GM21529 (cell line): Measurements from ENCODE around the gene CAMK2N1.

Source experiments
- ATAC-seq: cut with Tn5 transposase; IDR thresholded peaks from one replicate; pipeline ENCODE4 v1.9.1; 2021; ENCODE audit not compliant: unreplicated experiment

The CAMK2N1 gene

DNA sequence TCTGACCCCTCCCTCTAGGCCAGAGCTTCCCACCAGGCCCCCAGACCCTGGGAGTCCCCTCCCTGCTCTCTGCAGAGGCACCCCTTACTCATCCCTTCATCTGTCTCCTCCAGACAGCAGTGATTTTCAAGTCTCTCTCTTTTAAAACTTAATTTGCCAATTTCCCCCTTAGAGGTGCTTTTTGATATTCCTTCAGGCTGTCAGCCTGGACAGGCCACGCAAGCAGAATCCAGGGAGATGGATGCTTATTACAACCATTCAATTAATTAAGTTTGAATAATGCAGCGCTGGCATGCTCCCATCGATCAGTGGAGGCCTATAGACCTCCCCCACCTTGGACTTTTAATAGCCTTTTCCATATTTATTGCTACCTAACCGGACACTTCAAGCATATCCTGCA, 6.2 kb downstream of the CAMK2N1 start:
- ATAC-seq: no peak

DNA sequence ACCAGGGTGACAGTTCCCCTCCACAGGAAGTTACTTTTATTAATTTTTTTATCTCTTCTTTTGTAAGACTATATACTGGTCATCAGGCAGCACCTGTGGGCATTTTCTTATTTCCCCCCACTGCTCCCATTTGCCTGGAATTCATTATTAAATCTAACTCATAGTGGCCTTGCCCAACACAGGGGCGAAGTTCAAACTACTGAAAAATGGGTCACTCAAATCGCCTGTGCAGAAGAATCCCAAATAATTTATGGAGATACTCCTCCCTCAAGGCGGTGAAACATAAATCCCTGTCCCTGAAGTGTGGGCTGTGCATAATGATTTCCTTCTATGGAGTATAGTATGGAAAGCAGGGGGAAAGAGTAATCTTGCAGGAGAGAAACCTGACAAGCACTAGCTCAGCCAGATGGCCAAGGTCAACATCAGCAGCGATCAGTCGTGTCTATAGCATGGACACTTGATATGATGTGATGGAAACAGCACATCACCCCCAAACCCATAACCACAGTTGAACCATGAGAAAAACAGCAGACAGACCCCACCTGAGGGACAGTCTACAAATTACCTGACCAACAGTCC, 7.9 kb downstream of the CAMK2N1 start:
- no peak for ATAC-seq

DNA sequence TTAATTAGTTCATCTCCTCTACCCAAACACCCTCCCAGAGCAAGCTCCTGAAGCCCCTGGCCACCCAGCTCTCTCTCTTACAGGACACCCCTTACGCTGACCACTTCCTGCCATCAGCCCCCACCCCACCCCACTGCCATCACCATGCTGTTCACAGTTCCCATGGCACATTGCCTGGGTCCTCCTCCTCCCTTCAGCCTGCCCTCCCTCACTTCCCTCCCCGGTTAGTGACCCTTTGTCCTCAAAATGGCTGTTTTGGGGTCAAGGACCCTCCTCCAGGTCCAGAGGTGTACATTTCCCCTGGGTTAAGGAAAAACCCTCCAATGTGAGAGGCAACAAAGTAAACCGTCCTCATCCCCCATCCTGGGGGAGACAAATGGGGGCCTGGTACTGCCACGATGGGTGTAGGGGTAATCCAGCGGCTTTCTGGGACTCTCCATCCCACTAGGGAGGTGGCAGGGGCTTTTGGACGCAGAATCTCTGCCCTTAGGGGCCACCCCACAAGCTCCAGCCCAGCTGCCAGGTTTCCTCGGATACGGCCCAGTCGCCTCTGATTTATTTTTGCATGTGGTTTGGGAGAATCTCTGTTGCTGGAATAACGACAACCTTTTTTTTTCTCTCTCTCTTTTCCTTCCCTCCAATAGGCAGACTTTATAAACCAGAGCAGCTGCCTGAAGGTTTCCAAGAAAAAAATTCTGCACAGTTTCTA, 8.5 kb downstream of the CAMK2N1 start:
- no peak for ATAC-seq

DNA sequence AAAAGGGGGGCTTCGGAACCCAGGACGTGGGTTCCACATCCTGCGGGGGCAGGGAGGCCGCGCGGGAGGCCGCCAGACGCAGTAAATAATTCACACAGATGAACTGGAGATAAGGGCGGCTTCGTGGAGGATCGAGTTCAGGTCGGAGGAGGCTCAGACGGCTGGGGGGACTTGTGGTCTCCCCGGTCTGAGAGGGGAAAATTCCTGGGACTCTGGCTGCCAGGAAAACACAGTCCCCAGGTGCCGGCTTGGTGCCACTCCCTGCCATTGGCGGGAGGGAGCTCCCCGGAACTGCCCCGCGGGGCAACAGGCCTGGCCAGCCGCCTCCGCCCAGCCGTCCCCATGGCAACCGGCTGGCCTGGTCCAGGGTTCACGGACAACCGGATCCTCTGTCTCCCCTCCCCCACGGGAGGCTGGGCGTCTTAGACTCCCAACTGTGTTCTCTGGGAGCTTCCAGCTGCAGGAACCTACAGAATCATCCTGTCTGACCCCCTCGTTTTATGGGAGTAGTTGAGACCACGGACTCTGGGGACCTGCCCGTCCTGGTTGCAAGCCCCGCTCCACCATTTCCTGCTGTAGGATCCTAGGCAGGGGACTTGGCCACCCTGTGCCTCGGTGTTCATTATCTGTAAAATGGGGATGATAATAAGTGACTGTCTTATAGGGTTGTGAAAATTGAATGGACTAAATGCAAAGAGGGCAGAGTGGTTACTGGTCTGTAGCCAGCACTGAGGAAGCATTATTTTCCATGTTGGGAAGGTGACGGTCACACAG, 9.6 kb downstream of the CAMK2N1 start:
- ATAC-seq: no peak

GRCh38 chr1:20474996-20475395, 11.0 kb downstream of the CAMK2N1 start:
- ATAC-seq: no peak

GRCh38 chr1:20474333-20474975, 11.6 kb downstream of the CAMK2N1 start:
- ATAC-seq: no peak

GRCh38 chr1:20473894-20474293, 12.1 kb downstream of the CAMK2N1 start:
- ATAC-seq: no peak

DNA sequence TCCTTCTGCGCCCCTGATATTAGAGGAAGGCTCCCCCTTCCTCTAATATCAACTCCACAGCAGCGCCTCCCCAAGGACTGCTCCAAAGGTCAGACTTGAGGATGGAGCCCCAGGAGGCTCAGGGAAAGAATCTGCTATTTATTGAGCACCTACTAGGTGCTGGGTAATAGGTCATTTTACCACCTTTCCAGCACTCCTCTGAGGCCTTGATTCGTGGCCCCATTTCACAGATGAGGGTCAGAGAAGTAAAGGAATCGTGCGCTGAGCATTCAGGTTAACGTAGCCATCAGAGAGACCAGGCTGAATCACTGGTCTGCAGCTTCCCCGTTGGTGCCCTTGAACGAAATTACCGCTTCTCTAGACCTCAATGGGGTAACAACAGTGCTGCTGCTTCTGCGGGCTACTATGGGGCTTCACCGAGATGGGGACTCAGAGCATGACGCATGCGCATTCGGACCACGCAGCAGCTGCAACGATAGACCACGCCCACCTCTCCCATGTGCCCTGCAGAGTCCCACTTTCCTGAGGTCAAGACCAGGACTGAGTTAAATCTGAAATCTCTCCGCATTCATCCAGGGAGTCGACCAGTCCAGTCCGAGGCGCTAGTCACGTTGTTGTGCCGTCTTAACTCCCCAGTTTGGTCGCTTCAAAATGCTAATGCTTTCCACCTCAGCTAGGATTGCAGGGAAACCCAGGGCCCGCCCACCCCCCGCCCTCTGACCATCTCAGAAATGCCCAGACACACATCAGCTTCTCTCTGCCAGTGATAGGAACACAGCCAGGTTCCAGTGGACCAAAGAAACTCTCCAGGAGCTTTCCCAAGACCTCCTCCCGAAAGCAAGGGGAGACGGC, 12.9 kb downstream of the CAMK2N1 start:
- ATAC-seq: no peak

DNA sequence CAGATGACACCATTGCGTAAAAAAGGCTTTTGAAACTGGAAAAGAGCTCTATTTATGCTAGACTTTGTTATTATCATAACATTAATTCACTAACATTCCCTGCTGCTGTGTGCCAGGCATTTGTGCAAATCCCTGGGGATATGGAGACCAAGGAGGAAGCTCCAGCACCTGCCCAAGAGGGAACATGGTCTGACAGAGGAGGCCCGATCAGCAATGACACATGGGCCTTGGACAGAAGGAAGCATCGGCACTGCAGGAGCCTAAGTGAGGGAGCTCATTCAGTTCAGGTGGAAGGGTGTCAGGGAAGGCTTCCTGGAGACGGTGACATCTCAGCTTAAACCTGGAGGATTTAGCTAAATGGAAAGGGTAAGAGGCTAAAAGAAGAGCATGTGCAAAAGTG, 13.9 kb downstream of the CAMK2N1 start:
- no peak for ATAC-seq

DNA sequence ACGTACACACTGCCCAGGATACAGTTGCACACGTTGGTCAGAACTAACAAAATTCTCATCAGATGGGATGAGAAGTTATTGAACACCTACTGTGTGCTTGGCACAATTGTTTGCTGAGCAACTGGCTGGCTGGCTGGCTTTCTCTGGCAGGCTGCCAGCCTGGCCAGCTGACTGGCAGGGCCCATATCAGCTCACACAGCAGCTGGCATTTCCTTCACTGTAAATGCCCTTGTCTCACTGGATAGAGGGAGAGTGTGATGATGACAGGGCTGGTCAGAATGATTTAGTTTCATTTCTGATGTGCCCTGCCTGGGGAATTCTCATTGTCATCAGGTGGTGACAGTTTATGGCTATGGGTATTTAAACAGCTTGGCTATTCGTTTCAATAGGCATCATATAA, 15.8 kb downstream of the CAMK2N1 start:
- no peak for ATAC-seq

DNA sequence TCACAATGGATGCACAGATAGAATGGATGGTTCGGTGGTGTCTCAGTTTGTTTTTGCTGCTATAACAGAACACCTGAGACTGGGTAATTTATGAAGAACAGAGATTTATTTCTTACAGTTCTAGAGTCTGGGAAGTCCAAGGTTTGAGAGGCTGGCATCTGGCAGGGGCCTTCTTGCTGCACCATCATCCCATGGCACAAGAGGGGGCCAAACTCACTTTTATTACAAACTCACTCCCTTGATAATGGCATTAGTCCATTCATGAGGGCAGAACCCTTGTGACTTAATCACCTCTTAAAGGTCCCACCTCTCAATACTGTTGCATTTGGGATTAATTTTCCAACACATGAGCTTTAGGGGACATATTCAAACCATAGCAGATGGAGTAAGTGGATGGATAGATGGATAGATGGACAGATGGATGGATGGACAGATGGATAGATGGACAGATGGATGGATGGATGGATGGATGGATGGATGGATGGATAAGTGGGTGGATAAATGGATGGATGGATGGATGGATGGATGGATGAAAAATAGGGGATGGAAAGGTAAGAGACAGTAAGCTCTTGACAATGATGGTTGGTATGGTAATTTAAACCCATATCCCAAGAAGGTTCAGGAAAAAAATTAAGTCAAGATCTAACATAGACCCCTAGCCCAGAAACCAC, 16.5 kb downstream of the CAMK2N1 start:
- no peak for ATAC-seq

GRCh38 chr1:20466273-20466672, 19.7 kb downstream of the CAMK2N1 start:
- ATAC-seq: no peak

- ATAC-seq: no peak
Observed at GRCh38 chr1:20465187-20465586, 20.8 kb downstream of the CAMK2N1 start.

- no peak for ATAC-seq
Observed at GRCh38 chr1:20463502-20463901, 22.5 kb downstream of the CAMK2N1 start.

GRCh38 chr1:20462397-20462796, 23.6 kb downstream of the CAMK2N1 start:
- no peak for ATAC-seq

- ATAC-seq: no peak
Observed at GRCh38 chr1:20458717-20459116, 27.3 kb downstream of the CAMK2N1 start.

DNA sequence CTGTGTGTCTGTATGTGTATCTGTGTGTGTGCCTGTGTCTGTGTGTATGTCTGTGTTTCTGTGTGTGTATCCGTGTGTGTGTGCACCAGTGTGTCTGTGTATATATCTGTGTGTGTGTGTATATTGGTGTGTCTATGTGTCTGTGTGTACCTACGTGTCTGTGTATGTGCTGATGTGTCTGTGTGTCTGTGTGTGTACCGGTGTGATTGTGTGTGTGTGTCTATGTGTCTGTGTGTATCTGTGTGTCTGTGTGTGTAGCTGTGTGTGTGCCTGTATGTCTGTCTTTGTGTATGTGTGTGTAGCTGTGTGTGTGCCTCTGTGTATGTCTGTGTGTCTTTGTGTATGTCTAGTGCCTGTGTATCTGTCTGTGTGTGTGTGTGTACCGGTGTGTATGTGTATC, 32.0 kb downstream of the CAMK2N1 start:
- ATAC-seq: no peak

DNA sequence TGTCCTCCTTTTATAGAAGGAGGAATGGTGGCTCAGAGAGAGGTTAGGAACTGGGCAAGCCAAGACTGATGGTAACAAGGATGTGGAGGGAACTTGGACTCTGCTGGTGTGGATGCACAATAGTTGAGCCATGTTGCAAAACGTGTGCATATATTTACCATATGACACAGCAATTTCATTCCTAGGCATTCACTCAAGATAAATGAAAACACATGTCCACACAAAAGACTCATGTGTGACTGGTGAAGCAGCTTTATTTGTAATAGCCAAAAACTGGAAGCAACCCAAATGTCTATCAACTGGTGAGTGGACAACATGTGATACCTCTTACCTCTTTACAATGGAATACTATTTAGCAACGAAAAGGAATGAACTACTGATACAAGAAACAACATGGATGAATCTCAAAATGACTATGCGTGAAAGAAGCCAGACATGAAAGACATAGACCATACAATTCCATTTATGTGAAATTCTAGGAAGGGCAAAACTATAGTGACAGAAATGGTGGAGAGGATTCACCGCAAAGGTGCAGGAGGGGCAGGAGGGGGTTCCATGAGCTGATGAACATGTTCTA, 36.2 kb downstream of the CAMK2N1 start:
- ATAC-seq: no peak

DNA sequence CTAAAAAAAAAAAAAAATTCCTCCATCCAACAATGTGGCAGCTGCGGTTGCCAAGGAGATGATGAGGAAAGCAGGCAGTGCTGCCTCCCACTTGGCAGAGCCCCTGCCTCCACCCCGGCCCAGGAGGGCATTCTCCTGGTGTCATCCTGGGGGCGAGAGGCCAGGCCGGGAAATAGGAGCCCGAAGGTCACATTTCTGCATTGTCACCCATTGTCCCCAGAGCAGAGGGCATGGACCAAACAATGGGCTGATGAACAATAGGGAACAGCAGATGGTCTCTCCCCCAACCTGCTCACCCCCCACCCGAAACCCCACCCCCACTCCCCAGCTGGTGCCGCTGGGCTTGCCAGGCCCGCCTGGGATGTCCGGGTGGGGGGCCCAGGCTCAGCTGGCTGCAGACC, 37.3 kb downstream of the CAMK2N1 start:
- ATAC-seq: no peak

- ATAC-seq: no peak
Observed at GRCh38 chr1:20447794-20448193, 38.2 kb downstream of the CAMK2N1 start.
